D341Med (cell line): ENCODE measurements around the gene DYNLT1.
"Not testable (repeated sequence)": the region's sequence is repeated elsewhere in the genome, so short reads cannot be mapped to it uniquely, and the experiment has no call there.

Source experiments
- DNase-seq: peaks from one replicate; pipeline ENCODE4 v3.0.0; 2012; ENCODE audit warnings: low spot score

DYNLT1 gene

GRCh38 chr6:158639056-158639455 lies 5.5 kb downstream of the DYNLT1 start:
- no peak for DNase-seq

DNA sequence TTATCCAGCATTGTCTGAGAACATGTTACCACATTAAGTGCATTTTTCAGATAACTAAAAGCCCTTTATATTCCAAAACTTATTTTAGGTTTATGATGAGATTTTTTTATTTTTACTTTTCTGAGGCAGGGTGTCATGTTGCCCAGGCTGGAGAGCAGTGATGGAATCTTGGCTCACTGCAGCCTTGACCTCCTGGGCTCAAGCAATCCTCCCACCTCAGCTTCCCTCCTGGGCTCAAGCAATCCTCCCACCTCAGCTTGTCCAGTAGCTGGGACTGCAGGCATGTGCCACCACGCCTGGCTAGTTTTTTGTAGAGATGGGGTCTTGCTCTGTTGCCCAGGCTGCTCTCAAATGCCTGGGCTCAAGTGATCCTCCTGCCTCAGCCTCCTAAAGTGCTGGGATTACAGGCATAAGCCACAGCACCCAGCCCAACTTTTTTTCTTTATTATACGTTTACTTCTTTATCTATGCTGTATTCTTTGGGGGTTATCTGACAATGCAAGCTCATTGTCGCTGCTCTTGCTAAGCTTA lies 6.2 kb downstream of the DYNLT1 start:
- DNase-seq: no peak

GRCh38 chr6:158636778-158637177 lies 7.8 kb downstream of the DYNLT1 start:
- DNase-seq: no peak

DNA sequence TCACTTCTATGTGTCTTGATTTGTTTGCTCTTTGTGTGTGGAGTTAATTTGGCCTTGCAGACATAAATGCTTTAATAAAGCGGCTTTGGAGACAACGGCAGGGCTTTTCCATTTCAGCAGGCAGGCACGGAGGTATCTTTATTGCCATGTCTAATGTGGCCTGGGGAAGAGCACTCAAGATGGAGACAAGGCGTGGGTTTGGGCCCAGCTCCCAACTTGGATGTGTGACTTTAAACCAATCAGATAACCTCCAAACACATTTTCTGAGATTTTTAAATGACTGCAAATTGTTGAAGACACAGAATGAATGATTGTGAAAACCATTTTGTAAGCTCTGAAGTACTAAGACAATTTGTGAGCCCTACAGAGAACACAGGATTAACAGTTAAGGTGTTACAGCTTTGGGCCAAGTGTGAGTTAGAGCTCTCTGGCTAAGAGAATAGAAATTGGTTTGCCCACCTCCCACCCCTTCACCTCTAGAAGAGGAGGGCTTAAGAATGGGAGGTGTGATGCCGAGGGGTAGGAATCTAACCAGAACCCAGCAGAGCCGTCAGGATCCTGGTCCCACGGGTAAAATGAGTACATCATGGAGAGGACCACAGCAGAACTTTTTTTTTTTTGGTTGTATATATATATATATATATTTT lies 9.0 kb downstream of the DYNLT1 start:
- no peak for DNase-seq

DNA sequence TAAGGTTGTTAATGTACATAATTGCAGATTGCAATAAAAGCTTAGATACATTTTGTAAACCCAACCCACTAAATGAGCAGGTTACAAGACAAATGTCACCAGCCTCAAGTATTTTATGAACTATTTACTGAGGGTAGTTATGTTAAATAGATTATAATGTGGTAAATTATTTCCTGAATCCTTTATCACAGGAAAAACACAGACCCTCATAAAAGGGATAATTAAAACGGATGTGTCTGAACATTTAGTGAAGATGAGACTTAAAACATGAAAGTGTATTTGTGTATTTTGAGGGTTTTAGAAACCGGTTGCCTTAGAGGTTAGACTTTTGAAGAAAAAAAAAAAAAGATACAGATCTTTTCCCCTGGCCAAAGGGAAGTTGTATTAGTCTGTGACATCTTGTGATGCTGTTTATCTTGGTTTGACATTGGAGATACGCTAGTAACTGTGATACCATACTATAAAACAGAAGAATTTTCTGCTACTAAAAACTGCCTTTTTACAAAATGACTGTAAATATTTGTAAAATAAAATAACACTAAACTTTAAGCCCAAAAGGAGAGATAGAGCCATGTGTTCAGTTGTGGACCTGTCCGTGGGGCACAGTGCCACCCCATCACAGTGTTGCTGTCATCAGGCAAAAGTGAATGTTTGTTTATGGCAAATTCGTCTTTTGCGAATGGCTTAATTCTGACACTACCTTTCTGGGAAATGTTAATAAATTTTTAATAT lies 9.7 kb downstream of the DYNLT1 start:
- no peak for DNase-seq

DNA sequence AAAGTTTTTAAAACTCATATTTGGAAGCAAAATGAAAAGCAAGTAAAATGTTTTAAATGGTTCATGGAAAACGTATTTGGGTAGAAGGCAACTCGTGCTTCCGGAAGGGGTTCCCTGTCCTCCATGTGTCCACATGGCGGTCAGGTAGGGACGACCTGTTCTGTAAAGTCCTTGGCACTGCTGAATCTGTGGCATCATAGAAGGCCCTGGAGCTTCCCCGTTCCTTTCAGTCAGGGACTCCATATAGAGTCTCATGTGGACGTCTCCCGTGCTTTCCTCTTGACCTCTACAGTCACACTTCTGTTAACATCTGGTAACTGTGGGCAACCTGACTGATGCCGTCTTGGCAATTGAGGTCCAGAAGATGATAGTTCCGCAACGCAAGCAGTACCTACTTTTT lies 11.4 kb downstream of the DYNLT1 start:
- DNase-seq: no peak

- DNase-seq: not testable (repeated sequence)
Observed at GRCh38 chr6:158632538-158633119, 11.9 kb downstream of the DYNLT1 start.

DNA sequence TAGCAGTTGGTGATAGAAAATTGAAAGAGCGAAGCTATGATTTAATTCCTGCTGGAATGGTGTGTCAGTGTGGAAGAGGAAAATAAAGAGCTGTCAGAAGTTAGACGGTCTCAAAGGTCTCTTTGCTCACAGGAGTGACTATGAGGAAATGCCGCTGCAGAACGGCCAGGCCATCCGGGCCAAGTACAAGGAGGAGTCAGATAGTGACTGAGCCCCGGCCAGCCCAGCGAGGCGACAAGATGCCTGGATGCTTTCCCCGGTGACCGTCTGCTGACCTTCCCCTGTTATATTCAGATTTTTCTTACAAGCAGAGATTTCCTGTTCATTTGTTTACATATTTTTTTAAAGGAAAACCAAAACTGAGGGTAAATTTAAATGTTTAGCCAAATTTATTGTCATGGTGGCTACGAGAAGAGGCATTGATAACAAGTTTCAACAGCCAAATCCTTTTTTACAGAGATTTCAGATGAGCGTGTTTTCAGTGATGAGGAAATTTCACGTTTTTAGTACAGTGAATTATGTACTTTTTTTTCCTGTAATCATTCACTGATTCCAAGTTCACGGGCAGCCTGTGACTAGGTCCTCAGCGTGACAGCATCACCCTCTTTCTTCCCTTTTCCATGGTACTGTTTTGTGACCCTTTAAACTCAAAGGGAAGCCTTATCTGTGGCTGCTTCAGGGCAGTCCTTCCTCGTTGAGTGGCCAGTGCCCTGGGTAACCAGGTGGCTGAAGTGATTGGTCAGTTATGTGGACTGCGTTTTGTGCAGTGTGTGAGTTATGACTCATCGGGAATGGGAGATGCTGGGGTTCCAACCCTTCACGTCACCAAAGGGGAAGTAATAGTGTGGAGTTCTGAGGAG lies 12.6 kb downstream of the DYNLT1 start:
- DNase-seq: no peak

DNA sequence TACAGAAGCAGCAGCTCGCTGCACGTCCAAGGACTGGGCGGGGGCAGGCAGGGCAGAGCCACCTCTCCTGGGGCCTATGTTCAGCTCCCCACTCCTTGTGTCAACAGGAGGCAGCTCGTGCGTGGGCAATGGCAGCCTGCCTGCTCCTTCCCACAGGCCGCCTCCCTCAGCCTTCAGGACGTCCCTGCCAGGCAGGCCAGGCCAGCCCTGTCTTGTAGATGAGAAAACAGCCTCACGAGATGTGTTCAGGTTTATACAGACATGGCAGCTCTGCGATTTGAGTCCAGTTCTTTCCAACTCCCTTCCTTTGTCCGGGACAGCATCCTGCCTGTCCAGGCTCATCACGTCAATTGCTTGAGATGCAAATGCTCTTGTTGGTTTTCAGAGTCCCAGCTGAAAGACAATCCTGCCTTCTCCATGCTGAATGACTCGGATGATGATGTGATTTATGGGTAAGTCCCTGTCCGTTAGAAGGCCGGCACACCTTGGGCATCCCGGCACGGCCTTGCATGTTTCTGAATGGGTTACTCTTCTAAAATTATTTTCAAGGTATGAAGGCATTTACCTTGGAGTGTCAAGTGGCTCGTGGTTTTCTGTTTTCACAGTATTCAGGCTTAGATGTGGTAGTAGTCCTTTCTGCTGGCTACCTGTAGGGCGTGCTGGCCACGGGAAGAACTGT lies 13.5 kb downstream of the DYNLT1 start:
- no peak for DNase-seq

DNA sequence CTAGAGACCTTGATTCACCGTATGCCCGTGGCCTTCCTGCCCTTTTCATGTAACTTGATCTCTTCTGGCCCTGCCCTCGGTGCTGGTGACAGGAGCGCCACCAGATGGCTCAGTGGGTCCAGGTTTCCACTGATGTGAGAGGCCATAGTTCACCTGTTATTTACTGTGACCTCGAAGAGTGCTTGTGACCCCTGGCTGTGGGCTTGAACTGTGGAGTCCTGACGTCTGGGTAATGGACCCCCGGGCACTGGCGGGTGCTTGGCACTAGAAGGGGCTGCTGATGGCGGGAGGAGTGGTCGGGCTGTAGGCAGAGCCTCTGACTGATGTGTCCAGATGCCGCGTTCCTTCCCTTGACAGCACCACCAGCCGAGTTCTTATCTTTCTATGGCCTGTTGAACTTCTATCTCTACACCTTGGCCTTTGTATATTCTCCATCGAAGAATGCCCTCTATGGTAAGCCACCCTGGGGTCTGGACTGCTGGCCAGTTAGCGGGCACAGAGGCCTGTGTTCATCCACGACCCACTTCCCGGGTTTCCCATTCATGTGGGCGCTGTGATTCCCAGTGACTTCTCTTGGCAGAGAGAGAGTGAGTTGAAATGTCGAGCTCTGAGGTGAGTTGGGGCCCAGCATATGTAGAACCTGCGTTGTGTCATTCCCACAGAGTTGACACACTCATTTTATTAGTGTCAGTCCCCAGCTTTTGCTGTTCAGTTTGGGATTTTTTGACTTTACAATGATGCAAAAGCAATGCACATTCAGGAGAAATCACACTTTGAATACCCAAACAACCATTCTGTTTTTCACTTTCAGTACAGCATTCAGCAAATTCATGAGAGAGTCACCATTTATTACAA lies 14.9 kb downstream of the DYNLT1 start:
- DNase-seq: no peak

DNA sequence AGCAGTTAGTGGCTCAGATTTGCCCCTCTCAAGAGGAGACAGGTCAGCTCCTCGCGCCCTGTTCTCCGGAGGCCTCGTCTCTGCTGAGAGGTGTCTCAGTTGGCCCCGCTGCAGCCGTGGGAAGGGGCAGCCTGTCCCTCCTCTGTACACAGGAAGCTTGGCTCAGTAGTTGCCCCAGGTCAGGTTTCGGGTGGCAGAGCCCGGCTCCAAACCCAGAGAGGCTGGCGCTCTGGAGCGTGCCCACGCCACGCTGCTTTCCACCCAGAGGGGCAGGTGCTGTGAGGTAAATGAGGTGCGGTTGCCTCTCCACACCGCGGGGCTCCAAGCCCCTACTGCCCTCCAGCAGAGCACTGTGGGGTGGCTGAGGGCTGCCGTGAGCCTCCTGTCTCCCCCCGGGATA lies 16.0 kb downstream of the DYNLT1 start:
- DNase-seq: no peak

- no peak for DNase-seq
Observed at GRCh38 chr6:158627940-158628211, 16.7 kb downstream of the DYNLT1 start.

- no peak for DNase-seq
Observed at GRCh38 chr6:158627168-158627939, 17.2 kb downstream of the DYNLT1 start.

DNA sequence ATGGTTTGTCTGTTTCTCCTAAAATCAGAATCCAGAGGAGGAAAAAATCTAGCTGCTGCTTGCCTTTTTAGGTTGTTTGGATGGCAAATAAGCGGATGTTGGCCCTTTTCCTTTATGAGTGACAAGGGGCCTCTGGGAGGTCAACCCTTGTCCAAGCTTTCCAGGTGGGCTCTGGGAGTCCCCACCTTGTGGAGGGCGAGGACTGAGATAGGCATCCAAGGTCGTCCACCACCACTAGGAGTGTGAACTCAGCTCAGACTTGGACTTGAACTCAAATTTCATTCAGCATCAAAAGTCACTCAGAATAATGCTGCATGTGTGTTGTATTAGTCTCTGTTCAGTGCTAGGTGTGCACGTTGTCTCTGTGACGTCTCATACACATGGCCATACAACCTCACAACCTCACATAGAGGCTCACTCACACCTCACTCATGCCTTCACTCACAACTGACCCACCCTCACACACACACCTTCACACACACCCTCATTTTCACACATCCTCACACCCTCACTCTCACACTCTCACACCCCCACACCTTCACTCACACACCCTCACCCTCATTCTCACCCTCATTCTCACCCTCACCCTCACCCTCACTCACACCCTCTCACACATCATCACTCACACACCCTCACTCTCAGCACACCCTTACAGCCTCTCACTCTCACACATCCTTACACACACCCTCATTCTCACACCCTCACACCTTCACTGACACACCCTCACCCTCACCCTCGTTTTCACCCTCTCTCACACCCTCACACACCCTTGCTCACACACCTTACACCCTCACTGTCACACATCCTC lies 18.0 kb downstream of the DYNLT1 start:
- no peak for DNase-seq

DNA sequence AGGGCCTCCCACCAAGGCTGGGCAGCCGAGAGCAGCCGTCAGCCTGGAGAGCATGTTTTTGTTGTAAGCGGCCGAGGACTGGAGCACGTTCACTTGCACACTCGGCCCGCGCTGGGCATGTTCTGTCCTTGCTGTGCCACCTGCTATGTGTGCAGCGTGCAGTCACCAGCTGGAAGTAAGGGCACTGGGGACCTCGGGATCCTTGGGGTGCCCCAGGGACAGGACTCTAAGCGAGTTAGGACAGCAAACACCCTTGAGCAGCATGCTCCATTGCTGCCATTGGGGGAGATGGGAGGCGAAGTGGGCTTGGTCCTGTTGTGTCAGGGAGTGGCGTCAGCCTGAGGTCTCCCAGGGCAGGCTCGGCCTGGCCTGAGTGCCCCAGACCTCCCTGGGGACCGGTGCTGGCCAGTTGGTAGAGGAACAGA lies 18.6 kb downstream of the DYNLT1 start:
- DNase-seq: no peak

- no peak for DNase-seq
Observed at GRCh38 chr6:158624684-158625682, 19.6 kb downstream of the DYNLT1 start.

DNA sequence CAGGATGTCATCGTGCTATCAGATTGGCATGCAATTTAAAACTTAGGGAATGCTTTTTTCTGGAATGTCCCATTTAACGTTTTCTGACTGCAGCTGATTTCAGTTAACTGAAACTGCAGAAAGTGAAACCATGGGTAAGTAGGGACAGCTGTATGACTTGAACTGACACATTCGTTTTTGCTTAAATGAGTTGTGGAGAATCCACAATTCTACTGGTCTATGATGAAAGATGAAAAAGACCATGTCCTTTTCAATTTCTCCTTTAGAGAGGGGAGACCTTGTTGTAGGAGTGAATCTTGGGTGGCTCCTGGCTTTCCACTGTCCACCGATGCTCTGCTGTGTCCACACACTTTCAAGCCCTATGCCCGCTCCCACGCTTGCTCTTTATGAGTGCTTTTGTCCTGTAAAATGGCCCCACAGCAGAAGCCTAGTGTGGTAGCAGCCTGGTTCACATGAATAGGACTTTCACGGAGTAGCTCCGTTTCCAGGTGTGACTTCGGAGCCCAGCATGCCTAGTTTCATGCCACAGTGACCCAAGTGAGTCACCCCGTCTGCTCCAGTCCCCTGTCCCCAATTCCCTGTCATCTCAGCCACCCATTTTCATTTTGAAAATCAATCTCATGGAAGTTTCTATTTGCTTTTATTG lies 21.9 kb downstream of the DYNLT1 start:
- no peak for DNase-seq
